GM18868 (cell line): ENCODE results near the gene C2CD3.

Experiments
- ATAC-seq: cut with Tn5 transposase; IDR thresholded peaks from one replicate; pipeline ENCODE4 v1.9.1; 2021; ENCODE audit warnings: mild to moderate bottlenecking, moderate library complexity; ENCODE audit not compliant: unreplicated experiment

The C2CD3 gene

DNA sequence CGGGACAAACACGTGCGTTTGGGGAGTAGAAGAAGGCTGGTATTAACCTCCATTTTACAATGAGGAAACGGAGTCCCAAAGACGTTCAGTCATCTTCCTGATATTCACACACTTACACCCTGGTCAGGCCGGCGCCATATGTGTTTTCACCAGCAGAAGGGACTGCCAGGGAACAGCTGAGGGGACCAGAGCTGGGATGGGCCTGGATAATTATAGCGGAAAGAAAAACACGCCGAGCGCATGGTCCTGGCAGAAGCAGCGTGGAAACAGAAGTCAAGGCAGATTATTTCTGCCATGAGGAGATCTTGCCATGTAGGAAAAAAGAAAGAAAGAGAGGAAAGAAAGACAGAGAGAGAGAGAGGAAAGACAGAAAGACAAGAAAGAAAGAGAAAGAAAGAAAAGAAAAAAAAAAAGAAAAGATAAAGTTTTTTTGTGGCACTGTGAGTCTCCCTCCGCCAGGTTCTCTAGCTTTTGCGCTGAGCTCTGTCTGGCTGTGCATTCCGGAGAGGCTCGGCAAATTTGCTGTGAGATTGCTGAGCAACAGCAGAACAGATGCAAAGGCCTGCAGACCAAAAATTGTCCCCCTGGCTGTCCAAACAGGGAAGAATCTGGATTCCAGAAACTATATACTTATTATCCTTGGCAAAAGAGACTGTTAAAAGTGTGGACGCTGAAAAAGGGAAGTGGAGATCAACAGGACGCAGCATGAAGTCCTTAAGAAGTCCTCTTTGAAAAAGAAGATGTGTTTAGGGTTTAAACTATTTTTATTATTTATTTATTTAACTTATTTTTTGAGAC, 186.9 kb downstream of the C2CD3 start:
- no peak for ATAC-seq

DNA sequence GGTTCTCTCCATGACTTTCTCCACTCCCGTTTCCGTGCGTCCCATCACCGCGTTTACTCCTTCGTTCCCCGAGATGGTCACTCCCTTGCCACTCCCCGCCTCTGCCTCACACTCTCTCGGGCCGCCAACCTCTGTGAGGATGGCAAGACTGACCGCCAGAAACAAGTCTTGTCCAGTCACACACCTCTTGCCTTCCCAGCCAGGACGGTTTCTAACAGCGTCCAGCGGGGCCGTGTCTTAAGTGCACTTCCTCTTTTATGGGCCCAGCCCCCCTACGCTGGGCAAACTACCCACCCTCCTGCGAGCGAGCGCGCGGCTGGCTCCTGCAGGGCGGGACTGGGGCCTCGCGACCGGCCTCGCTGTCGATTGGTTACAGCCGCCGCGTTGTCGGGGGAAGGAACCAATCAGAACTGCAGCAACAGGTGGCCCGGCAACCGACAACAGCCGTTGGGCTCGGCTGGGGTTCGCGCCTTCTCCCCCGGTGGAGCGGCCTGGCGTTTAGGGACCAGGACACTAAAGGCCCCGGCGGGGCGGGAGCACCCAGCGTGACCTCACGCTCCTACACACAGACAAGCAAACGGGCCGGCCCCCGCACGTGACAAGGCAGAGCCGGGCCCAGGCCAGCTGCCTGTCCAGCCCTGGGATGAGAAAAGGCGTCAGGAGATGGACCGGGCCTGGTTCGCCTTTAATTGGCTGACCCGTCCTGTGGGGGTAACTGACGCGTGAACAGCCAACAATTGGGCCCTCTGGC, 187.6 kb downstream of the C2CD3 start:
- peak; percentile 71 for ATAC-seq

DNA sequence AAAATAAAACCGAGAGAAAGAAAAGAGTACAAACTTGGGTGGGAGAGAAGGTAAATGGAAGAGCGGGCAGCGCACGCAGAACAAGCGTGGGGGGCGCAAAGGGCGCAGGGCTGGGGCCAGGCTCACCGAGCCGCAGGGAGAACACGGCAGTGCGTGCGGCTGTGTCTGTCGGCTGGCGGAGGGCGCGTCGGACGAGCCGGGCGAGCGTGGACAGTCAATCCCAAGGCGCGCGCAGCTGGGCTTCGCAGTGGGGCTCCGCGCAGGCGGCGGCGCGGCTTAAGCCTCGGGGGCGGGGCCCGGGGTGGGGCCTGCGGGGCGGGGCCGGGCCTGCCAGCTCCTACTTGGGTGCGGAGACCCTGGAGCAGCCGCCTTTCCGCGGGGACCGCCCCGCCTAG, 188.2 kb downstream of the C2CD3 start, which contains the start of gene UCP2:
Gene UCP2, minus strand, starts transcription at position 249 of the 395 bp plus-strand sequence. CDS start 4,465 bp downstream, outside the sequence.
- peak; percentile 45 for ATAC-seq

DNA sequence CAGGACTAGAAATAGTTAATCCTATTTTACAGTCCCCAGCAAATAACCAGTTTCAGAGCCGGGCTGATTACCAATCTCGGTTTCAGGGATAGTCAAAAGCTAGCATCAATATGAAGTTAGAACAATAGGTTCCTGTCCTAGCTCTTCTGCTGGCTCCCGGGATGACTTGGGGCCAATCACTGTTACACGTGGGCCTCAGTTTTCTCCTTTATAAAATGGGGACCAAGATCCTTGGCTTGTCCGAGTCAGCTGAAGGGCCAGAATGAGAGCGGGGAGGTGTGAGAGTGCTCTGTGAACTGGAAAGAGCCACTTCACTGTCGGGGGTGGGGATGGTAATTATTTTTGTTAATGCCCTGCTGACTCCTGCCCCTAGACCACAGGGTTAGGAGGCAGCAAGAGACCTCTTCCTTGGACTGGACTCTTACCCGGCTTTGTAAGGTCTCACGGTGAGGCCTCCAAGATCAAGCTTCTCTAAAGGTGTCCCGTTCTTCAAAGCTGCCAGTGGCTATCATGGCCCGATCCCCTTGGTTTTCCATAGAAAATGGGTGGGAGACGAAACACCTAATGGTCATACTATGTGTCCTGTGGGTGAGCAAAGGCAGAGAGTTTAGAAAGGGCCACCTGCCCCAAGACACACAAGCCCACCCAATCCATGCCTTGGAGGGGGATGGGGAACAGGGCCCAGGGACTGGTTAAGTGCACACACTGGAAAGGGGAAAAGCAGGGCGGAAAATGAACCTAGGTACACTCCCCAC, 189.6 kb downstream of the C2CD3 start:
- ATAC-seq: no peak

DNA sequence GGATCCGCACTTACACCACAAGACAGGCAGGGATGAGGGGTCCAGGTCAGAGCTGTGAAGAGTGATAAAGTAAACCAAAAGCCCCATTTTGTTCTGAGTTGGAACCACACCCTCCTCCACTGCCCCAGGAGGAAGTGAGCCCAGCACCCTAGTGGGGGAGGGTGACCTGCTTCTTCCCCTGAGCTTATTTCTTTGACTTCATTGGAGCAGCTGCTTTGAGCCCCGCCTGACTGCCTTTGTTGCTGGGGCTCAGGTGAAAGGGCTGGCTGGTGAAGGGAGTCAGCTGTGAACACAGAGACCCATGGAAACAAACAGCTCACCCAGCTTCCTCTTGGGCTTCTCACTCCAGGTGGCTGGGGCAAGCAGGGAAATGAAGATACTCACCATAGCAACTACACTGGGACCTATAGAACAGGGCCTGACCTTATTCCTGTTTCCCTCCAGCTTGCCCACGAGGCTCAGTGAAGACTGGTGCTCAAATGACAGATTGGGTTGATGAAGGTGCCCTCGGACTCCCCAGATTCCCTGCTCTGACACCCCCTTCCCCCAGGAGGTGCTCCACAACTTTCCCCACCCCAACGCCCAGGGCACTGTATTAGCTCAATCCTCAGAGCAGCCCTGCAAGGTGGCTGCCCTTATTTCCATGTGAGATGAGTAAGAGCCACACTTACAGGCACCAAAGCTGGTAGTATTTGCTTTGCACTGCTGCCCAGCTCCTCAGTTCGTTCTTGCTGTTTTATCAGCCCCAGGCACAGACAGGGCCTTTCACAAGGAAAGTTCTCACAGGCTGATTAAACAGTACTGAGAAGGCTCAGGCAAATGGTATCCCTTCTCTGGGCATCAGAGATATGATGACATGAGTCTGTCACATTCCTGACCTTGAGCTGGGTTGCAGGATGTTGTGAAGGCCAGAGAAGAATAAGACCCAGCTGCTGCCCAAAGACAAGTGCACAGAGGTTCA, 190.5 kb downstream of the C2CD3 start:
- ATAC-seq: peak; percentile 61

DNA sequence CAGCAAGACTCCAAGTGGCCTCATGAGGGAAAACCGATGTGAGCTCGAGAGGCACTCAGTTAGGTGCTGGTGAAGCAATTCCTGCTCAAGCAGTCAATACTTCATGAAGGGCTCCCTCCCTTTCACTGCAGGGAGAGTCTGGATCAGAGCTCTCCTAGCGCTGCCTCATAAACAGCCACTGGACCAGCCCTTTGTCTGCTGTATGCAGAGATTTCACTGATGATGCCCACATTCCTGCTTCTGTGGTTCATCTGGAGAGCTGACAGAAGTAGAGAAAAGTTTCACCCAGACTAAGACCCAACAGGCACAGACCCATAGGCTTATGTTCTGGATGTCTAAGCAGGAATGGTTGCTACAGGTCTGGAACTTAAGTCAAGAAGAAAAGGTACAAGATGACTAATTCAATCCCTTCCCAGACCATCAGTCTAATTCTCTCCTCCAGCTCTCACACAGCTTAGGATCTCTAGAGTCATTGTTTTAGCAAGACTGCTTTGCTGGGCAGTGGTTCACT, 192.2 kb downstream of the C2CD3 start:
- ATAC-seq: no peak

DNA sequence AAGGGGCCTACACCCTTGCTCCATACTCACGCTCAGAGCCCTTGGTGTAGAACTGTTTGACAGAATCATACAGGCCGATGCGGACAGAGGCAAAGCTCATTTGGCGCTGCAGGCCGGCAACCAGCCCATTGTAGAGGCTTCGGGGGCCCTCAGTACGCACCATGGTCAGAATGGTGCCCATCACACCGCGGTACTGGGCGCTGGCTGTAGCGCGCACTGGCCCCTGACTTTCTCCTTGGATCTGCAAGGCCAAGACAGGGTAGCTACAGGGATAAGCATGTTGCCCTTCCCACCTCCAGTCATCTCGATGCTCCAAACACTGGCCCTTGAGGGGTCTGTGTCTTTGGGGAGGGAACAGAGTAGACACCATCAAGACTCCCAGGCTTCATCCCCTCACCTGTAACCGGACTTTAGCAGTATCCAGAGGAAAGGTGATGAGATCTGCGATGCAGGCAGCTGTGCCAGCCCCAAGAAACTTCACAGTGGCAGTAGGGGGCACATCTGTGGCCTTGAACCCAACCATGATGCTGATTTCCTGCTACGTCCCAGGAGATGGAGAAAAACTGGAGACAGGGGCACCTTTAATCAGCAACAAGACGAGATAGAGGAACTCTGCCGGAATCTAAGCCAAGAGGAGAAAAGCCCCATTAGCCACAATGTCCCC, 192.8 kb downstream of the C2CD3 start:
- no peak for ATAC-seq

DNA sequence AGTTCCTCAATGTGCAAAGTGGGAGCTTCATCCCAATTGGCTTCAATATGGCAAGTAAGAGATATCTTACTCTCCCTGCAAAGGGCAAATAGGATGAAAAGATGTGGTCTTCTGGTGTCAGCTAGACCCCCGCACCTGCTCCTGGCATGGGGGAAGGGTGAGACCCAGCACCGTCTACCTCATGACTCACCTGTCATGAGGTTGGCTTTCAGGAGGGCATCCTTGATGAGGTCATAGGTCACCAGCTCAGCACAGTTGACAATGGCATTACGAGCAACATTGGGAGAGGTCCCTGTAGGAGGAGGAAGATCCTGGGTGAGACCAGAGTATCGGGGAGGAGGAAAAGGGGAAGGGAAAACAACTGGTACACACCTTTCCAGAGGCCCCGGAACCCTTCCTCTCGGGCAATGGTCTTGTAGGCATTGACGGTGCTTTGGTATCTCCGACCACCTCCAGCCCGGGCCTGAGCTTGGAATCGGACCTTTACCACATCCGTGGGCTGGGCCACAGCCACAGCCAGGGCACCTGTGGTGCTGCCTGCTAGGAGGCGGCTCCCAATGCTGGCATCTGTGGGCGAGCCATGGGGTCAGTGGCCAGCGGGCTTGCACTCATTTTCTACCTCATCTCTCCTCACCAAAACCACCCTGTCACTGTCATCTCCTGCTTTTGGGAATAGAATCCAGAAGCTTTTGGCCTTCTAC, 194.2 kb downstream of the C2CD3 start:
- no peak for ATAC-seq

DNA sequence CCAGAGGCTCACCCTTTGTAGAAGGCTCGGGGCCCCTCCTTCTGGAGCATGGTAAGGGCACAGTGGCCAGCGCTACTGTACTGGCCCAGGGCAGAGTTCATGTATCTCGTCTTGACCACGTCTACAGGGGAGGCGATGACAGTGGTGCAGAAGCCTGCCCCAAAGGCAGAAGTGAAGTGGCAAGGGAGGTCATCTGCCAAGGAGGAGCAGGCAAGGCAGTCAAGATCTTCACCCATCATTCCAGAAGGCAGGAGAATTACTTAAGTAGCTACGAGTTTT, 195.4 kb downstream of the C2CD3 start:
- no peak for ATAC-seq

DNA sequence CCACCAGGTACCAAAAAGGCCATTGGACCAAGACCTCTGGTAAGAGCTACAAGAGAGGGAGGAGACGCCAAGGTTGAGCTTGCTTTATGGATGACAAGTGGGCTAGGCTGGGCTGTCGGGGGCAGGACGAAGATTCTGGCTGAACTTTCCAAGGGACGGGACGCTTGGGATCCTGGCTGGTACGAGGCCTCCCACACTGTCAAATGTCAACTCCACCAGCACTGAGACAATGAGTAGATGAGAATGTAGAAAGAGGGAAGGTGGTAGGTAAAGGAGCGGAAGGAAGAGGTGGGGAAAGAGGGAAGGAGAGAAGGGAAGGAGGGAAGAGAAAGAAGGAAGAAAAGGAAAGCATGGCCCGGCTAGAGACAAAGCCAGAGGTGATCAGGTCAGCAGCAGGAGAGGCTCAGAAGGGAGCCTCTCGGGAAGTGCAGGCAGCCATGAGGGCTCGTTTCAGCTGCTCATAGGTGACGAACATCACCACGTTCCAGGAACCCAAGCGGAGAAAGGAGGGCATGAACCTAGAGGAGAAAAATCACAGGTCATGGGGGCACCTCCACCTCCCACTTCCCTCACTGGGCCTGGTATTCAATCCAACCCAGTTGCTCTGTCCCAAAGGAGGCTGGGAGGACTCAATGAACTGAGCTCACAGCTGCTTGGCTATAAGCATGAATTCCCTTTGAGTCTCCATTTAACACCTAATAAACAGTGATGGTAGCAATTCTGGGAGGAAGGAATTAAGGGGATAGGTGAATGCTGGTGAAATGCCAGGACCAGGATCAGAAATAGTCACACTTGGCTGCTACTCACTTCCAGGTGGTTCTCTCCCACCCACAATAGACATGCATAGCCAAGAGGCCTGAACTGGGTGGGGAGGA, 196.0 kb downstream of the C2CD3 start:
- ATAC-seq: no peak

DNA sequence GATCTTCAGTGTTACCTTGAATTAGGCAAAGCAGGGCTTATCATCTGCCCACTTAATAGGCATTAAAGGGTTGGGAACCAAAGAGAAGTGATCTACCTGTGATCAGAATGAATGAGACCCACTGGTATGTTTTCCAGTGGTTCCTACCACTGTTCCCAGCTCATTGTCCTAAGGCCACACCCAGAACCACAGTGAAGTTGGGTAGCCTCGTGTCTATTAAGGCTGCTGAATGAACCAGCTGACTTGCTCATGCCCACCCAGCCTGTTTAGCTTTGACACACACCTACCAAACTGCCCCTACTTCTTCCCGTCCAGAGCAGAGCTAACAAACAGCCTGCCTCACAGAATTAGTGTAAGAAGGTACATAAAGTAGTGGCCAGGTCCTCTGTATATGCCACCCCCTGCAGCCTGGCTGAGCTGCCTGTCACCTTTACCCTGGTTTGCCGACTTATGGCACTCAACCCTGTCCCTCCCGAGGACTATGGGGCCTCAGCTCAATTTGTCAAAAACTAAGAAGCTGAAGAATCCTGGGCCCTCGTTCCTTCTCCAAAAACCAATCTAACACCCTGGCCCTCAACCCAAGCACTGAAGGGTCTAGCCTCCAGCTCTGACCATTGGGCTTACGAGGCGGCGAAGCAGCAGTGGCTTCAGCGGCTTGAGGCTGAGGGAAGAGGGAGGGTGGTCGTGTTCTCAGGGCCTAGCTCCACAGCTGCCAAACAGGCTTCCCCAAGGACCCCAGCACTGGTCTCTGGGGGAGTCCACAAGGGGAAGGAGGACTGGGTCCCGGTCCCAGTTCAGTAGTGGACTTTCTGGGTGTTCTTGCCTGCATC, 198.0 kb downstream of the C2CD3 start:
- ATAC-seq: no peak

DNA sequence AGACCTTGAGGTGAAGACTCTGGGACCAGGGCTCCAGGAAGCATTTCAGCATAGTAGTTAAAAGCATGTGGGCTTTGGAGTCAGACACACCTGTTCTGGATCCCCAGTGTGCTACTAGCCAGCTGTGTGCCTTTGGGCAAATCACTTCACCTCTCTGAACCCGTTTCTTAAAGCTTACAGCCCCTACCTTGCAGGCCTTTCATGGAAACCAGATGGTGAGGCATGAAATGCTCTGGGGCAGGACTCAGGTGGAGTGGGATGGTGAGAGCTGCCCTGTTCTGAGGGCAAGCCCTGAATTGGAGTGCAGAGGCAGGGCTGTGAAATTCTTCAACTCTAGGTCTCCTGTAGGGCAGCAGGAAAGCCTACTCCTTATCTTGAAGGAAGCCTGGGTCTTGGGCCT, 198.6 kb downstream of the C2CD3 start:
- ATAC-seq: no peak

DNA sequence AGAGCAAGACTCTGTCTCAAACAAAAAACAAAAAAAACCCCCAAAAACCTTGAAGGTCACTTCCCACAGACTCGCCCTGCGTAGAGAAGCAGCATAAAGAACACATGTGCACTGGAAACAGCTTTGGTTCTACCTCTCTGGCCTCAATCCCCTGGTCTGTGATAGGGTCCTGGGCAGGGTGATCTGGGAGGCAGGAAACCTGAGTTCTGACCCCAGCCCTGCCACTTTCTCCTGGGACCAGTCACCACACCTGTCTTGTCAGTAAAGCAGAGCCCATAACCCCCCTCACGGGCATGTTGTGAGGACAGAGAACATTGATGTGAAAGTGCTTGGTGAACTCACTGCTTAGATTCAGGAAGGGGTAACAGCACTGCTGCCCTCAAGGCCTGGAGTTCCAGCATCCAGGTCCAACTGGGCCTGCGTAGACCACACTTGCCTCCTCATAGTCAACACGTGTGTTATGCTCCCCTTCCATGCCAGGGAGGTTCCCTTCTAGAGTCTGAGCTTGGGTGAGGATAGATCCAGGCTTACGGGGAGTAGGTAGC, 199.6 kb downstream of the C2CD3 start:
- ATAC-seq: no peak

DNA sequence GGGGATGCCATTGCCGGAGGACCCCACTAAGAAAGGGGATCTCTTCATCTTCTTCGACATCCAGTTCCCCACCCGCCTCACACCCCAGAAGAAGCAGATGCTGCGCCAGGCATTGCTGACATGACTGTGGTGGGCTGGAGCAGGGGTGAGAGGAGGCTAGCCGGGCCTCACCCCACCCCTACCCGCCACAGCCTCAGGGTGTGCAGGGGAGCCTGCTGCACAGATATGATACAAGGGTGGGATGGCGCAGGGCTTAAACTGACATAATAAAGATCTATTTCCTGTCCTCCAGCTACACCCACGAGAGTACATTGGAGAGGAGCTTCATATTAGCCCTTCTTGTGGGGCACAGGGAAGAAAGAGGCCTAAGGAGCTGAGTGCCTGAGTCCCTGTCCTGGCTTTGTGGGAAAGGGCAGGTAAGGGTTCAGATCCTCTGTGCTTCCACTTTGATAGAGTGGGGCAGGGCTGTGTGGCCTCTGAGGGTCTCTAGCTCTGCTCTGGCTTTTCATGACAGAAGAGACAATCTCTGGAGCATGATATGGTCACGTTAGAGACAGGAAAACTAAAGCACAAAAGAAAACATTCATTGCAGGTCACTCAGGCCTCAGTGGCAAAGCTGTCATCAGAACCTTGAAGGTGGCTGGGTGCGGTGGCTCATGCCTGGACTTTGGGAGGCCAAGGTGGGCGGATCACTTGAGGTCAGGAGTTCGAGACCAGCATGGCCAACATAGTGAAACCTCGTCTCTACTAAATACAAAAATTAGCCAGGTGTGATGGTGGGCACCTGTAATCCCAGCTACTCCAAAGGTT, 200.6 kb downstream of the C2CD3 start:
- no peak for ATAC-seq

DNA sequence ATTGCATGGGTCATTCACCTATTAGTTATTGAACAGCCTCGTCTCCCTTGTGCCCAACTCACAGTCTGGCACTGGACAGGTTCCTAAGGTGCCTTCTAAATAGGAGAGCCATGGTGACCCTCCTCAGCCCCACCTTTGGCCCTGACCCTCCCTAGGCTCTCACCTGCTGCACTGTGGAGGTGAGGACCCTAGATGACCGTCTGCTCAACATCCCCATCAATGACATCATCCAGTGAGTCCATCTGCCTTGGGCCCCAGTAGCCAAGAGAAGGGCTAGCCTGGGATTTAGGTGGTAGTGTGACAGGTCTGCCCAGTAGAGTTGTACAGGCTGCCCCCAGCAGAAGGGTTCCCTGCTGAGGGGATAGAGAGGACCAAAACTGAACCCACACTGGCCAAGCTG, 201.7 kb downstream of the C2CD3 start:
- no peak for ATAC-seq

DNA sequence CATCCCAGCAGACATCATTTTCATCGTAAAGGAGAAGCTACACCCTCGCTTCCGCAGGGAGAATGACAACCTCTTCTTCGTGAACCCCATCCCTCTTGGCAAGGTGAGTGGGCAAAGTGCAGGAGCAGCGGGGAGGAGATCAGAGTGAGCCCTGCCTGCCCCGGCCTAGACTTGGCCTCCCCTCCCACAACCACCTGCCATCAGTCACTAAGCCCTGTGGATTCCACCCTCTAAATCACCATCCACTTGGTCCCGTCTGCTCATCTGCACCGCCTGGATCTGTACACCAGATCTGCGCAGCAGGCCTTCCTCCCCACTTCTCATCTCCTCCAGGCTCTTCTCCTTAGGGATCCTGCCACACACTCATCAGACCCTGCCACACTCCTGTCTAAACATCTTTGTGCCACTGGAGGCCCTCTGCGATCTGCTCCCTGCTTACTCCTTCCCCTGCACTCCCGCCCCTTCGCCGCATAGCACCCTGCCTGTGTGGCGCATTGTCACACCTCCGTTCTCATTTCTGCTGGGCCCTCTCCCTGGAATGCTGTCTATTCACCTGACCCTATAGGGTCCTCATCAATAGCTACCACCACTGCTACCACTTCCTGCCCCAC, 202.3 kb downstream of the C2CD3 start:
- no peak for ATAC-seq
